UCSD-AML1 (cell line): ENCODE measurements around the gene TNPO2.

Experiments
- DNase-seq: peaks from one replicate; lab custom pipeline; 2025; ENCODE audit not compliant: unreplicated experiment; lab: John Stamatoyannopoulos, UW

Gene TNPO2

DNA sequence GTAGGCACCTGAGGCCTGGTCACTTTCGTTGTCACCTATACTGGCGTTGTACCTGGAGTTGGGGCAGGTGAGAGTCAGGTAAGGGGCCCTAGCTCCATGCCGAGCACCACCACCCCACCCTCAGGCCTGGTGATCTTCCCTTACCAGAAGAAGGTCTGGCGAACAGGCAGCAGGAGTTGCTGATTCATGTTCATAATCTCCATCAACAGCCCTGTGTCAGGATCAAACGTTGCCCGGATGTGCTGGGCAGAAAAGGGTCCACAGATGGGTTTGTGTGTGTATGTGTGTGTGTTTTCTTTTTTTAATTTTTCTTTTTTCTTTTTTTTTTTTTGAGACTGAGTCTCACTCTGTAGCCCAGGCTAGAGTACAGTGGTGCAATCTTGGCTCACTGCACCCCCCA, 71.5 kb downstream of the TNPO2 start:
- no peak for DNase-seq

DNA sequence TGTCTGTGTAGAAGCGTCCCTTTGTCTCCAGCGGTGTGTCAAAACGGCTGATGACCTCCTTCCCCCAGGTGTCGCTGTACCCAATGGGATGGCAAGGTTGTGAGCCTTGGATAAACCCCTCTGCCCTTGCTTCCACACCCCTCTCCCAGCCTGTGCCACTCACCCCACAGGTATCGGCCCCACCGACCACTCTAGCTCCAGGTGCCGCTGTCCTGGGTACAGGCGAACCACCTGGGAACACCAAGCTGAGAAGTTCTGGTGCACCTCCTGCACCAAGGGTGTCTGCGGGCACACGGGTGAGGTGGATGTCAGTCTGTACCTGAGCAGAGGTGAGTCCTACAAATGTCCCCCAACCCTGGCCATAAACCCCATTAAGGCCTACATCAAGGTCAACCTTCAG, 73.8 kb downstream of the TNPO2 start:
- DNase-seq = no peak
